Thoracic aorta (tissue), 2 donors: ENCODE data around the gene HNRNPH1. TPM values are rescaled to one million over a fixed set of nuclear protein-coding genes. Genes with fewer than 3 reads are reported as not detected.

ENCODE experiments used
- ATAC-seq: fragments of 150-250 bp; one replicate; pipeline ENCODE4 v1.8.0; 2017; ENCODE audit warnings: low read depth; ENCODE audit not compliant: insufficient number of reproducible peaks, low FRiP score
- DNase-seq: peaks from one replicate; pipeline ENCODE4 v3.0.0-alpha.2; 2020; ENCODE audit warnings: low spot score
- H3K27ac ChIP-seq, 2 donors: fragments of 200-600 bp; sonication (generic); 1 replicate in 1 of 2; 2 replicates in 1 of 2; pipeline ENCODE4 v1.5.1; 2016; ENCODE audit warnings: mild to moderate bottlenecking in 2 of 2, moderate library complexity in 2 of 2
- H3K27me3 ChIP-seq: fragments of 200-600 bp; sonication (generic); replicated peaks from 2 replicates; pipeline ENCODE4 v1.6.0; 2016; ENCODE audit warnings: mild to moderate bottlenecking; ENCODE audit not compliant: insufficient read depth
- H3K36me3 ChIP-seq: fragments of 200-600 bp; sonication (generic); one replicate; pipeline ENCODE4 v1.5.1; 2016
- H3K4me1 ChIP-seq, 2 donors: fragments of 200-600 bp; sonication (generic); 1 replicate in 1 of 2; 2 replicates in 1 of 2; pipeline versions ENCODE4 v1.5.1 to v1.6.0; 2016; ENCODE audit warnings: low read depth in 2 of 2, mild to moderate bottlenecking in 1 of 2; ENCODE audit not compliant: control insufficient read depth in 1 of 2
- H3K4me3 ChIP-seq: fragments of 200-600 bp; sonication (generic); 2 replicates; pipeline ENCODE4 v1.5.1; 2016; ENCODE audit warnings: mild to moderate bottlenecking
- H3K9me3 ChIP-seq: fragments of 200-600 bp; sonication (generic); 2 replicates; pipeline ENCODE4 v1.5.1; 2016
- total RNA-seq, 2 donors: library from RNA; depleted of rRNA; stranded (reverse); fragments of >200 nt; gene quantifications; one replicate each; pipeline versions ENCODE4 v1.1.0 to v1.2.3, GENCODE V29; 2016
- TF ChIP-seq, protein P1 (sequence below): fragments of 200-600 bp; sonication (generic); IDR thresholded peaks from one replicate; pipeline ENCODE4 v1.5.1; 2019; ENCODE audit warnings: antibody characterized with exemption

The HNRNPH1 gene
- total RNA-seq, 2 donors from 2014 or later = 442 to 785 TPM

DNA sequence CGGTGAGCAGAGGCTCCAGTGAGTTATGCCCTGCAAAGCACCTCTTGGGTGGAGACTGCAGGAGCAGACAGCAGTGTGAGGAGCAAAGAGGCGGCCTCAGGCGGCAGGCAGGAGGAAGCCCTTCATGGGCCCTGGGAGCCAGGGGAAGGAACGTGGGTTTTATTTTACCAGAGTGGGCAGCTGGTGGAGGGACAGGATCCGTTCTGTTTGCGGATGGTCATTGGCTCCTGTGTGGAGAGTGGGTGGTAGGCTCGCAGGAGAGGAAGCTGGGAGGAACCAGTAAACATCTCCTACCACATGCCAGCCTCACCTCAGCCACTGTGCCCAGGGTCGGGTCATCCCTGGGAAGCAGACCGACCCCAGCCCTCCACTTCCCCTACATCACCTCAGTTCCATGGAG lies 24.4 kb downstream of the HNRNPH1 start:
- H3K9me3 ChIP-seq = no peaks in the 10 kb centered on the region
- peaks cover 57% of the 10 kb centered on the region for H3K36me3 ChIP-seq
- H3K27ac ChIP-seq = no peak overlapping the region
- no peak for ATAC-seq
- no peaks in the 10 kb centered on the region for H3K4me1 ChIP-seq
- TF ChIP-seq, protein P1, sequence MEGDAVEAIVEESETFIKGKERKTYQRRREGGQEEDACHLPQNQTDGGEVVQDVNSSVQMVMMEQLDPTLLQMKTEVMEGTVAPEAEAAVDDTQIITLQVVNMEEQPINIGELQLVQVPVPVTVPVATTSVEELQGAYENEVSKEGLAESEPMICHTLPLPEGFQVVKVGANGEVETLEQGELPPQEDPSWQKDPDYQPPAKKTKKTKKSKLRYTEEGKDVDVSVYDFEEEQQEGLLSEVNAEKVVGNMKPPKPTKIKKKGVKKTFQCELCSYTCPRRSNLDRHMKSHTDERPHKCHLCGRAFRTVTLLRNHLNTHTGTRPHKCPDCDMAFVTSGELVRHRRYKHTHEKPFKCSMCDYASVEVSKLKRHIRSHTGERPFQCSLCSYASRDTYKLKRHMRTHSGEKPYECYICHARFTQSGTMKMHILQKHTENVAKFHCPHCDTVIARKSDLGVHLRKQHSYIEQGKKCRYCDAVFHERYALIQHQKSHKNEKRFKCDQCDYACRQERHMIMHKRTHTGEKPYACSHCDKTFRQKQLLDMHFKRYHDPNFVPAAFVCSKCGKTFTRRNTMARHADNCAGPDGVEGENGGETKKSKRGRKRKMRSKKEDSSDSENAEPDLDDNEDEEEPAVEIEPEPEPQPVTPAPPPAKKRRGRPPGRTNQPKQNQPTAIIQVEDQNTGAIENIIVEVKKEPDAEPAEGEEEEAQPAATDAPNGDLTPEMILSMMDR = no peak
- H3K4me3 ChIP-seq = no peak overlapping the region
- no peaks in the 10 kb centered on the region for H3K27me3 ChIP-seq
- DNase-seq = no peak

DNA sequence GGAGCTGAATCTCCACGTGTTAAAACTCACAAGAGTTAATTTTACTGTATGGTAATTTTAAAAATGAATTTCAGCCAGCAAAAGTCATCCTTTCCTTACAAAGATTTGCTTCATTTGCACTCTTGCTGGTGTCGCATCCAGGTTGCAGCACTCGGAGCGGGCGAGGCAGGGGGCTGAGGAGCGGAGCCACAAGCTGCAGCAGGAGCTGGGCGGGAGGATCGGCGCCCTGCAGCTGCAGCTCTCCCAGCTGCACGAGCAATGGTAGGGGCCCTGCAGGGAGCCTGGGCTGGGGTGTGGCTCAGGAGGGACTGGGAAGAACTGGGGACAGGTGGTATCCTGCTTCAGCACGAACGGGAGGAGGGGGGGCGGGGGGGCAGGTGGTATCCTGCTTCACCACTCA lies 27.1 kb downstream of the HNRNPH1 start:
- Histone ChIP-seq H3K9me3 (no peaks in the 10 kb centered on the region), H3K4me1 (no peaks in the 10 kb centered on the region), H3K27ac (no peak overlapping the region), H3K4me3 (no peak overlapping the region), H3K36me3 (peaks cover 58% of the 10 kb centered on the region), H3K27me3 (no peaks in the 10 kb centered on the region)
- TF ChIP-seq, protein P1 = no peak
- no peak for ATAC-seq
- no peak for DNase-seq

DNA sequence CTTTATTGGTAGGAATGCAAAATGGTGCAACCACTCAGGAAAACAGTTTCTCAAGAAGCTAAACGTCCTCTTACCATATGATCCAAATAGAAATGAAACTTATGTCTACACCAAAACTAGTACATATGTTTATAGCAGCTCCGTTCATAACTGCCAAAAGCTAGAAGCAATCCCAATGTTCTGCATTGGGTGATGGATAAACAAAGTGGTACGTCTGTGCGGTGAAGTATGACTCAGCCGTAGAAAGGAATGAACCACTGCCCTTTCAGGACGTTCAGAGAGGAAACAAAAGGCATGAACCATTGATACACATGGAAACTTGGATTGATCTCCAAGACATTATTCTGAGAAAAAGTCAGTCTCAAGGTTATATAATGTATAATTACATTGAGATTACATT lies 27.6 kb downstream of the HNRNPH1 start:
- peaks cover 62% of the 10 kb centered on the region for H3K36me3 ChIP-seq
- no peak for ATAC-seq
- TF ChIP-seq, protein P1 = no peak

DNA sequence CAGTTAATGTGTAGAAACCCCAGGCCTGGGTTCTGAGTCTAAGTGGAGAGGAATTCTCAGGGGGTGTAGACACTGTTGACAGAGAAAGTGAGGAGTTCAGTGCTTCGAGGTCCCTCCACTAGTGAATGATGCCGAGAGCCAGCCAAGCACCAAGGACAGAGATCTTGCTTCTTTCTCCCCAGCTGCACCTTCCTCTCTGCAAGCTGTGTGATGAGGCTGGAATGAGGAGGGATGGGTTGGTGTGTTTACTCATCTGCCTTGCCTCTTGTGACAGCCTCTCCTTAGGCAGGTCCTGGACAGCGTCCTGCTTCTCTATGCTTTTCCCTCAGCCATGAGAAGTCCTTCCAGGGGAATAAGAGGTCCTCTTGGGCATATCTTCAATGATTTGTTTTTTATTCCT lies 35.3 kb downstream of the HNRNPH1 start:
- Histone ChIP-seq H3K9me3 (no peaks in the 10 kb centered on the region), H3K4me1 (no peaks in the 10 kb centered on the region), H3K36me3 (peaks cover 44% of the 10 kb centered on the region), H3K27me3 (no peaks in the 10 kb centered on the region), H3K27ac (no peak overlapping the region), H3K4me3 (no peak overlapping the region)
- ATAC-seq = no peak
- TF ChIP-seq, protein P1 = no peak
- no peak for DNase-seq

More for the DNA sequence above, 27.6 kb downstream of the HNRNPH1 start:
- Histone ChIP-seq H3K4me1 (no peaks in the 10 kb centered on the region), H3K27ac (no peak overlapping the region), H3K4me3 (no peak overlapping the region), H3K27me3 (no peaks in the 10 kb centered on the region), H3K9me3 (no peaks in the 10 kb centered on the region)
- DNase-seq = no peak

DNA sequence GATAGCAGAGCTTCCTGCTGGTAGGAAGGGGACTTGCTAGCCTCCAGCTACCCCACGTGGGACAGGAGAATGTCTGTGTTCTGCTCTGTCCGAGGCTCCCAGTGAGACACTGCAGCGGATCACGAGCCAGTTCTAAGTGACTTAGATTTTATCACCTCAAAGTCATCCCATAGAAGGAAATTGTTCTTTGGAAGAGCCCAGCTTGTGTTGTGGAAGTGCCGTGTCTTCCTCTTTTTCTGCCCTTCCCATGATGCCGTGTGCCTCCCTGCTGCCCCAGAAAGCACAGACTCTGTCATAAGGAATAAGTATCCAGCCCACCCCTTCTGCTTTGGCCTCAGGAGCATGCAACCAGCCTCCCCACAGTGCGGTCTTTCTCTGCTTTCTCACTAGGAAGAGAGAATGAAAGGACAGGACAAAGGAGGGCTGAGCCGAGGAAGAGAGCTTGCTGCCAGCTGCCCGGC lies 37.5 kb downstream of the HNRNPH1 start:
- TF ChIP-seq, protein P1 = no peak
- H3K4me1 ChIP-seq = no peaks in the 10 kb centered on the region
- no peak for DNase-seq
- ATAC-seq = no peak
- H3K9me3 ChIP-seq = no peaks in the 10 kb centered on the region
- H3K36me3 ChIP-seq = peaks cover 30% of the 10 kb centered on the region
- H3K27ac ChIP-seq = no peak overlapping the region
- no peak overlapping the region for H3K4me3 ChIP-seq
- no peaks in the 10 kb centered on the region for H3K27me3 ChIP-seq
